ENCODE results near the gene SERPINB6. TPM values are rescaled to one million over a fixed set of nuclear protein-coding genes. Genes with fewer than 3 reads are reported as not detected.

Gene SERPINB6
- total RNA-seq, 4 donors from 2014 or later, result 84.9 to 266 (median 203) TPM

DNA sequence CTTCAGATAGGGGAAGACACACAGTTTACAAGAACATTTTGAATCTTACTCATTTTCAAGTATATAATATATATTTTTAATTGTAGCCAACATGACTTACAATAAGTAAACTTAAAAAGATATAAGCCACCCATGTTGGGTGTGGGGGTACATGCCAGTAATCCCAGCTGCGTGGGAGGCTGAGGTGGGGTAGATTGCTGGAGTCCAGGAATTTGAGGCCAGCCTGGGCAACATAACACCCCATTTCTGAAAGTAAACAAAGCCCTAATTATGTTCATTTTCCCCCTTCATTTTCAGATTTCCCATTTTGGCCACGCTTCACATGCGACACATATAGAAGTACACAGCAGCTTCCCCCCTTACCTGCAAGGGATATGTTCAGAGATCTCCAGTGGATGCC, 30.5 kb downstream of the SERPINB6 start:
- no peak overlapping the region for H3K4me3 ChIP-seq
- H3K27ac ChIP-seq, result no peak overlapping the region
- no peaks in the 10 kb centered on the region for H3K27me3 ChIP-seq
- intact Hi-C loops (cut with DNase I; ENCODE audit: low total_unique reads), result no loop called here
- no peaks in the 10 kb centered on the region for H3K9me3 ChIP-seq
- no peaks in the 10 kb centered on the region for H3K4me1 ChIP-seq
- TF ChIP-seq POLR2A (IDR thresholded peaks at IDR 0.05), result no peak
- TF ChIP-seq, protein P1, sequence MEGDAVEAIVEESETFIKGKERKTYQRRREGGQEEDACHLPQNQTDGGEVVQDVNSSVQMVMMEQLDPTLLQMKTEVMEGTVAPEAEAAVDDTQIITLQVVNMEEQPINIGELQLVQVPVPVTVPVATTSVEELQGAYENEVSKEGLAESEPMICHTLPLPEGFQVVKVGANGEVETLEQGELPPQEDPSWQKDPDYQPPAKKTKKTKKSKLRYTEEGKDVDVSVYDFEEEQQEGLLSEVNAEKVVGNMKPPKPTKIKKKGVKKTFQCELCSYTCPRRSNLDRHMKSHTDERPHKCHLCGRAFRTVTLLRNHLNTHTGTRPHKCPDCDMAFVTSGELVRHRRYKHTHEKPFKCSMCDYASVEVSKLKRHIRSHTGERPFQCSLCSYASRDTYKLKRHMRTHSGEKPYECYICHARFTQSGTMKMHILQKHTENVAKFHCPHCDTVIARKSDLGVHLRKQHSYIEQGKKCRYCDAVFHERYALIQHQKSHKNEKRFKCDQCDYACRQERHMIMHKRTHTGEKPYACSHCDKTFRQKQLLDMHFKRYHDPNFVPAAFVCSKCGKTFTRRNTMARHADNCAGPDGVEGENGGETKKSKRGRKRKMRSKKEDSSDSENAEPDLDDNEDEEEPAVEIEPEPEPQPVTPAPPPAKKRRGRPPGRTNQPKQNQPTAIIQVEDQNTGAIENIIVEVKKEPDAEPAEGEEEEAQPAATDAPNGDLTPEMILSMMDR (IDR thresholded peaks at IDR 0.05), result no peak
- no peaks in the 10 kb centered on the region for H3K36me3 ChIP-seq
- DNase-seq, result no peak

- TF ChIP-seq POLR2A (IDR thresholded peaks at IDR 0.05), result no peak
- TF ChIP-seq, protein P1 (IDR thresholded peaks at IDR 0.05), result no peak
Measured at GRCh38 chr6:2940010-2940850, 31.1 kb downstream of the SERPINB6 start.

DNA sequence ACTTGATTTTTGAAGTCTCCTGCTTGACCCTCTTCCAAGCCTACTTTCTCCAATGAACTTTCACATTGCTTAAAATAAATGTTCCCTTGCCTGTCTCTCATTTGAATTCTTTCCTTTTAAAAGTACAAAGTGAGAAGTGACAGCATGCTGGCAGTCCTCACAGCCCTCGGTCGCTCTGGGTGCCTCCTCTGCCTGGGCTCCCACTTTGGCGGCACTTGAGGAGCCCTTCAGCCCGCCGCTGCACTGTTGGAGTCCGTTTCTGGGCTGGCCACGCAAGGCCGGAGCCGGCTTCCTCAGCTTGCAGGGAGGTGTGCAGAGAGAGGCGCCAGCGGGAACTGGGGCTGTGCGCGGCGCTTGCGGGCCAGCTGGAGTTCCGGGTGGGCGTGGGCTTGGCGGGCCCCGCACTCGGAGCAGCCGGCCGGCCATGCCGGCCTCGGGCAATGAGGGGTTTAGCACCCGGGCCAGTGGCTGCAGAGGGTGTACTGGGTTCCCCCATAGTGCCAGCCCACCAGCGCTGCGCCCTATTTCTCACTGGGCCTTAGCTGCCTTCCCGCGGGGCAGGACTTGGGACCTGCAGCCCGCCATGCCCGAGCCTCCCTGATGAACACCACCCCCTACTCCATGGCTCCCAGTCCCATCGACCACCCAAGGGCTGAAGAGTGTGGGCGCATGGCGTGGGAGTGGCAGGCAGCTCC, 31.9 kb downstream of the SERPINB6 start:
- no peaks in the 10 kb centered on the region for H3K27me3 ChIP-seq
- no peaks in the 10 kb centered on the region for H3K4me1 ChIP-seq
- no peak overlapping the region for H3K4me3 ChIP-seq
- intact Hi-C loops (cut with DNase I; ENCODE audit: low total_unique reads), result loop anchor here (10.0 kb wide), 1 partner anchor 95 kb away; the partner anchor contains the start of gene SERPINB1
- H3K27ac ChIP-seq, result no peak overlapping the region
- no peak for TF ChIP-seq POLR2A (IDR thresholded peaks at IDR 0.05)
- TF ChIP-seq, protein P1 (IDR thresholded peaks at IDR 0.05), result no peak
- no peaks in the 10 kb centered on the region for H3K9me3 ChIP-seq
- H3K36me3 ChIP-seq, result no peaks in the 10 kb centered on the region
- no peak for DNase-seq

More at GRCh38 chr6:2940010-2940850, 31.1 kb downstream of the SERPINB6 start:
- H3K4me3 ChIP-seq, result no peak overlapping the region
- H3K4me1 ChIP-seq, result no peaks in the 10 kb centered on the region
- H3K27me3 ChIP-seq, result no peaks in the 10 kb centered on the region
- intact Hi-C loops (cut with DNase I; ENCODE audit: low total_unique reads), result no loop called here
- no peak overlapping the region for H3K27ac ChIP-seq
- DNase-seq, result no peak
- H3K9me3 ChIP-seq, result no peaks in the 10 kb centered on the region
- no peaks in the 10 kb centered on the region for H3K36me3 ChIP-seq

DNA sequence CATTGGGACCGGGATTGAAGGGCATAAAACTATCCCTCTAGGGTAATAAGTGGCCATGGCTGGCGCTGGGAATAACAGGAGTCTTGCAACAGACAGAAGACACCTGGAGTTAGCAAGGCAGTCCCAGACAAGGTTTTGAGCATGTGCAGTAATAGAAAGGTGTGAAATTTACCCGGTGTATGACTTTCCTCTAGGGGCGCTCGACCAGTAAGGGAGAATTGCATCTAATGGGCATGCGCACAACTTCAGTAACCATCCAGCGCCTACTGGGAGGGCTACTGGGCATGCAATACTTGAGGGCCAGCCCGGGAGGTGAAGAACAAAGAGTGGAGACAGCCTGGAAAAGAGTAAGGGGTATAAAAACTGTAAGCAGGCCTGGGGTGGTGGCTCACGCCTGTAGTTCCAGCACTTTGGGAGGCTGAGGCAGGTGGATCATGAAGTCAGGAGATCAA, 32.7 kb downstream of the SERPINB6 start:
- Histone ChIP-seq H3K4me3 (no peak overlapping the region), H3K27me3 (no peaks in the 10 kb centered on the region), H3K36me3 (no peaks in the 10 kb centered on the region), H3K27ac (no peak overlapping the region), H3K4me1 (no peaks in the 10 kb centered on the region), H3K9me3 (no peaks in the 10 kb centered on the region)
- DNase-seq, result no peak
- no peak for TF ChIP-seq POLR2A (IDR thresholded peaks at IDR 0.05)
- TF ChIP-seq, protein P1 (IDR thresholded peaks at IDR 0.05), result no peak
- intact Hi-C loops (cut with DNase I; ENCODE audit: low total_unique reads), result loop anchor here (10.0 kb wide), 1 partner anchor 94 kb away; the partner anchor contains the start of gene SERPINB1

Measured in uterus (tissue), 4 donors.